Stimulated activated CD8-positive, alpha-beta memory T cell treated with anti-CD3 and anti-CD28 coated beads, Interleukin-4, amount 100 ng/mL, for 1 hour (primary cell): ENCODE data around the gene FLRT1.

Experiments
- DNase-seq, 2 donors: peaks; one replicate each; pipeline ENCODE4 v3.0.0-alpha.2; 2020; ENCODE audit warnings: low read depth in 2 of 2, low spot score in 1 of 2

FLRT1 gene, protein sequence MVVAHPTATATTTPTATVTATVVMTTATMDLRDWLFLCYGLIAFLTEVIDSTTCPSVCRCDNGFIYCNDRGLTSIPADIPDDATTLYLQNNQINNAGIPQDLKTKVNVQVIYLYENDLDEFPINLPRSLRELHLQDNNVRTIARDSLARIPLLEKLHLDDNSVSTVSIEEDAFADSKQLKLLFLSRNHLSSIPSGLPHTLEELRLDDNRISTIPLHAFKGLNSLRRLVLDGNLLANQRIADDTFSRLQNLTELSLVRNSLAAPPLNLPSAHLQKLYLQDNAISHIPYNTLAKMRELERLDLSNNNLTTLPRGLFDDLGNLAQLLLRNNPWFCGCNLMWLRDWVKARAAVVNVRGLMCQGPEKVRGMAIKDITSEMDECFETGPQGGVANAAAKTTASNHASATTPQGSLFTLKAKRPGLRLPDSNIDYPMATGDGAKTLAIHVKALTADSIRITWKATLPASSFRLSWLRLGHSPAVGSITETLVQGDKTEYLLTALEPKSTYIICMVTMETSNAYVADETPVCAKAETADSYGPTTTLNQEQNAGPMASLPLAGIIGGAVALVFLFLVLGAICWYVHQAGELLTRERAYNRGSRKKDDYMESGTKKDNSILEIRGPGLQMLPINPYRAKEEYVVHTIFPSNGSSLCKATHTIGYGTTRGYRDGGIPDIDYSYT

GRCh38 chr11:64035576-64035975 lies at the start of gene FLRT1:
FLRT1 (plus strand) TSS chr11:64035931; CDS start chr11:64116268, 80,337 bp downstream.
- DNase-seq = no peak

- peak; percentile 70 to 76 for DNase-seq
Observed at GRCh38 chr11:63986156-63986931, 49.4 kb upstream of the FLRT1 start, which contains the start of gene OTUB1. OTUB1 (plus strand) TSS chr11:63986438; CDS start chr11:63986457, 19 bp downstream.

GRCh38 chr11:63986932-63987513 lies 48.7 kb upstream of the FLRT1 start:
- no peak for DNase-seq

DNA sequence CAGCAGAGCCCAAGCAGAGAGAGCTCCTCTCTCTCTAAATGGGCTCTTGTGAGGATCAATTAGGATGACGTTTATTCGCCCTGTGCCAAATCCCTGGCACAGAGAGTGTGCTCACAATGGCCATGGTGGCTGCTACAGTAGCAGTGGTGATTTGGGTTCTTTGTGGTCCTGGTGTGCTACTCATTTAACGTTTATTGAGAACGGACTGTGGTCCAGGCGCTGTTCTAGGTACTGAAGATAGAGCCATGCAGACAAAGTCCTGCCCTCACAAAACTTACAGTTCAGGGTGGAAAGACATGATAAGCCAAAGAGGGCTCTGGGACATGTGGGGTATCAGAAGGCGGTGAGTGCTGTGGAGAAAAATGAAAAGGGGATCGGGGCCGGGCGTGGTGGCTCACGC lies 44.2 kb upstream of the FLRT1 start:
- no peak for DNase-seq

- no peak for DNase-seq
Observed at GRCh38 chr11:63993100-63993499, 42.6 kb upstream of the FLRT1 start.

GRCh38 chr11:63993993-63994392 lies 41.7 kb upstream of the FLRT1 start:
- DNase-seq = no peak

- no peak for DNase-seq
Observed at GRCh38 chr11:63996512-63996911, 39.2 kb upstream of the FLRT1 start.

DNA sequence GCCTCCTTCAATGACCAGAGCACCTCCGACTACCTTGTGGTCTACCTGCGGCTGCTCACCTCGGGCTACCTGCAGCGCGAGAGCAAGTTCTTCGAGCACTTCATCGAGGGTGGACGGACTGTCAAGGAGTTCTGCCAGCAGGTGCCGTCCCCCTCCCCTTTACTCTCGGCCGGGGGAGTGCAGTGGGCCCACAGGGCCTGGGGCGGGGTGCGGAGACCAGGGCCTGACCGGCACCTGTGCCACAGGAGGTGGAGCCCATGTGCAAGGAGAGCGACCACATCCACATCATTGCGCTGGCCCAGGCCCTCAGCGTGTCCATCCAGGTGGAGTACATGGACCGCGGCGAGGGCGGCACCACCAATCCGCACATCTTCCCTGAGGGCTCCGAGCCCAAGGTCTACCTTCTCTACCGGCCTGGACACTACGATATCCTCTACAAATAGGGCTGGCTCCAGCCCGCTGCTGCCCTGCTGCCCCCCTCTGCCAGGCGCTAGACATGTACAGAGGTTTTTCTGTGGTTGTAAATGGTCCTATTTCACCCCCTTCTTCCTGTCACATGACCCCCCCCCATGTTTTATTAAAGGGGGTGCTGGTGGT lies 38.5 kb upstream of the FLRT1 start:
- no peak for DNase-seq

- no peak for DNase-seq
Observed at GRCh38 chr11:63997801-63998337, 37.9 kb upstream of the FLRT1 start.

- no peak for DNase-seq
Observed at GRCh38 chr11:63998558-63999348, 37.0 kb upstream of the FLRT1 start.

DNA sequence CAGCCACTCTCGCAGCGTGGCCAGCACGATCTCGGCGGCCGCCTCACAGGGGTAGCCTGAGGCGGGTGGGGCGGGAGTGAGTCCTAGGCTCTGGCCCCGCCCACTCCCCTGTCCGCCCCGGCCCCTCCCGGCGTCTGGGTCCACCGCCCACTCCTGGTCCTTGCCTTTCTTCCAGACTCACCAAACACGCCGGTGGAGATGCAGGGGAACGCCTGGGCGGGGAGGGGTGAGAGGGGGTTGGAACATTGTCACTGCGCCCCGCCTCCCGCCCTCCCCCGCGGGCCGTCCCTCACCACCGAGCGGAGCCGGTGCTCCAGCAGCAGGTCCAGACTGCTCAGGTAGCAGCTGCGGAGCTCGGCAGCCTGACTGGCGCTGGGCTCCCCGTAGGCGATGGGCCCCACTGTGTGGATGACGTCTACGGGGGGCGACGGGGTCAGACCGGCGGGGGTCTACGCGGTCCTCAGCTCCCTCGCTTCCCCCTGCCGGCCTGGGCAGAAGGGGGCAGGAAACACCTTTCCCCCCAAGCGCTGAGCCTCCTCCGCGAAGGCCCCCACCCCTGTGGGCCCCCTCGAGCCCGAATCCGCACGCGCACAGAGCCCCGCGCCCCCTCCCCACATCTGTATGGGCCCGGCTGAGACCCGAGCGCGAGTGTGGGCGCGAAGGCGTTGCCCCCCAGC lies 36.2 kb upstream of the FLRT1 start:
- DNase-seq = peak in 1 of 2 donors; percentile 27

GRCh38 chr11:64000026-64000739 lies 35.5 kb upstream of the FLRT1 start:
- peak; percentile 26 to 43 for DNase-seq

DNA sequence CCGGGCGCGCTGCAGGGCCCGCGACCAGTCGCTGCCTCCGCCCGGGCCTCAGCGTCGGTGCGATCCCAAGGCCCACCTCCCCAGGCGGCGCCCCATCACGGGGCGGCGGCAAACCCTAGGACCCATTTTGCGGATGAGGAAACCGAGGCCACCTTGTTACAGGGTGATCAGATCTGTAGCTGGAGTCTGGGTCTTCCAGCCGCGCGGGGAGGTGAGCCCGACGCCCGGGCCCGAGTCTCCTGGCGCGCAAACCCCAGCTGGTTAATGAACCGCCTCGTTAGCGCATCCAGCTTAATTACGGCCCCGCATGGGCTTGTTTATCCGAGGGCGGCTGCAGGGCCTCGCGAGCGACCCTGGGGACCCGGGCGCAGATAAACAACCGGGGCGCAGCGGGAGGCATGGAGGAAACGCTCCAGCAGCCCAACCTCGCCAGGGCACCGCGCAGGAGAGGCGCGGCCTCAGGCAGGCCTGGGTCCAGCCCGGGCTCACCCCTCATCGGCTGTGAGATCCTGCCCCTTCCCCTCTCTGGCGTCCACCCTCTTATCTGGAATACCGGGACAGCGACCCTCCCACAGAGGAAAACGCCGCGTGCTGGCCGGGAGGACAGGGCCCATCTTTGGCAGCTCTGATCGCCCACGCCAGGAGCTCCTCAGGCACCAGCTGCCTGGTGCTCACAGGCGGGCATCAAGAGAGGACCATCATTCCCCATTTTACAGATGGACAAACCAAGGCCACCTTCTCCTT lies 34.8 kb upstream of the FLRT1 start:
- no peak for DNase-seq

DNA sequence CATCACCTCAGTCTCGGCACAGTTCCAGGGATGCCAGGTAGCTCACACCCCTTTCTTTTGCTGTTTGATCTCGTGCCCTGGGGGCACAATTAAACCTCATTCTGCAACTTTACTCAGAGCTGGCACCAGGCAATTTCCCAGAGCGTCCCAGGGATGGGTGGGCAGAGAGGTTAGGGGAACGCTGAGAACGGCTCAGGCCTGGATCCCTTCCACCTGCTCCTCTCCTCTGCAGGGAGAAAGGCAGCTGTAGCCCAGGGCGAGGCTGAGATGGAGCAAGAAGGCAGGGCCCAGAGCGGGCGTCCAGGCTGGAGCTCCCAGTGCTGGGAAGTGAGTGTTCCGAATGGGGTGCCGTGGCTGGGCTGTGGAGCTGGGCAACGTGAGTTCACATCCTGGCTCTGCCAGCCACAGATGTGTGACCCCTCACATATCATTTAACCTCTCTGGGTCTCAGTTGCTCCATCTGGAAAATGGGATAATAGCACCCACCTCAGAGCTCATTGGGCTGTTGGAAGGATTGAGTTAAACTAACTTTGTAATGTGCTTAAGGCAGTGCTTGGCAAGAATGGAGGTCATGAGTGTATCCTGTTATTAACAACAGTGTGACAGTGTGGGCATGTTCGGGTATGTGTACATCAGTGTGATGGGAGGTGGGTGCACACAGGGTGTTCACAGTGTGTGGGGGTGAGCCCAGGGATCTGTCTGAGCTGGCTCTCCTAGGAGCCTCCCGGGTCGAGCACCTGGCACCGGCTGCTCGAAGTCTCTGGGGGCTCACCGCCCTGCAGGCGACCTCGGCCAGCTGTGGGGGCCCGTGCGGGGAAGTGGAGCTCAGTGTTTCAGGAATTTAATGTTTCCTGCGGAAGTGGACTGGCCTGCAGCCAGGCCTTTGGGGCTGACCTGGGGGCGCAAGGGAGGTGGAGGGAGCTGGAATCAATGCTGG lies 34.0 kb upstream of the FLRT1 start:
- DNase-seq = no peak

- DNase-seq = no peak
Observed at GRCh38 chr11:64003807-64004589, 31.7 kb upstream of the FLRT1 start.

GRCh38 chr11:64004590-64004984 lies 31.1 kb upstream of the FLRT1 start:
- no peak for DNase-seq
